HepG2 (cell line): ENCODE measurements around the gene SHC1. TPM values are rescaled to one million over a fixed set of nuclear protein-coding genes. Genes with fewer than 3 reads are reported as not detected.

Experiments used
- CBX5 ChIP-seq: sonication (generic); formaldehyde crosslinking; IDR thresholded peaks from 2 replicates; pipeline ENCODE4 v1.4.0; 2020; ENCODE audit warnings: missing genetic modification reagents, borderline replicate concordance
- DMAP1 ChIP-seq: IDR thresholded peaks from 2 replicates; pipeline ENCODE4 v1.6.1; 2016
- E2F5 ChIP-seq: sonication (generic); formaldehyde crosslinking; conservative IDR thresholded peaks from 2 replicates; pipeline ENCODE4 v1.4.0; 2020; ENCODE audit warnings: missing genetic modification reagents
- FOXO1 ChIP-seq: sonication (generic); formaldehyde crosslinking; IDR thresholded peaks from 2 replicates; pipeline ENCODE4 v1.4.0; 2020; ENCODE audit warnings: missing genetic modification reagents
- LBX2 ChIP-seq: sonication (generic); formaldehyde crosslinking; IDR thresholded peaks from 2 replicates; pipeline ENCODE4 v1.5.0; 2020; ENCODE audit warnings: missing genetic modification reagents, mild to moderate bottlenecking, borderline replicate concordance
- XRCC5 ChIP-seq: fragments of 200-400 bp; formaldehyde crosslinking; optimal IDR thresholded peaks from 2 replicates; pipeline ENCODE3; 2017; ENCODE audit warnings: mild to moderate bottlenecking, low read length
- ZC3H4 ChIP-seq: sonication (generic); formaldehyde crosslinking; IDR thresholded peaks from 2 replicates; pipeline ENCODE4 v1.4.0; 2020; ENCODE audit warnings: missing genetic modification reagents, borderline replicate concordance
- ZNF441 ChIP-seq: sonication (generic); formaldehyde crosslinking; IDR thresholded peaks from 2 replicates; pipeline ENCODE4 v1.7.0; 2021; ENCODE audit warnings: missing genetic modification reagents, borderline replicate concordance
- ZNF563 ChIP-seq: sonication (generic); formaldehyde crosslinking; IDR thresholded peaks from 2 replicates; pipeline ENCODE4 v1.8.0; 2022; ENCODE audit warnings: mild to moderate bottlenecking, moderate library complexity, missing genetic modification reagents
- ZNF737 ChIP-seq: sonication (generic); formaldehyde crosslinking; IDR thresholded peaks from 2 replicates; pipeline ENCODE4 v1.5.0; 2020; ENCODE audit warnings: missing genetic modification reagents, mild to moderate bottlenecking, borderline replicate concordance
- ZSCAN31 ChIP-seq: sonication (generic); formaldehyde crosslinking; IDR thresholded peaks from 2 replicates; pipeline ENCODE4 v1.5.0; 2020; ENCODE audit warnings: low read depth, mild to moderate bottlenecking, missing genetic modification reagents
- polyA plus RNA-seq, 8 experiments: library from polyadenylated mRNA; depleted of rRNA in 3 of 8; stranded (reverse) in 7 of 8; unstranded in 1 of 8; fragments of >200 nt; fragmentation: Illumina TruSeq in 4 of 8; extraction: Trizol in 4 of 8; gene quantifications; 2 replicates each; pipeline versions ENCODE4 v1.2.1 to v1.2.3, GENCODE V29; 2011 to 2016; ENCODE audit warnings: low read depth in 4 of 8, missing spikeins in 1 of 8, mixed read lengths in 1 of 8; ENCODE audit not compliant: insufficient read depth in 1 of 8
- total RNA-seq, 5 experiments: library from RNA; depleted of rRNA; stranded (reverse); fragments of >200 nt; fragmentation: Illumina TruSeq; extraction: Trizol; gene quantifications; 2 replicates each; pipeline ENCODE4 v1.2.3, GENCODE V29; 2016; ENCODE audit warnings: low read depth in 1 of 5
- TF ChIP-seq, protein P1 (sequence below): sonication (generic); formaldehyde crosslinking; IDR thresholded peaks from one replicate; pipeline ENCODE4 v1.5.1; 2020; ENCODE audit warnings: mild to moderate bottlenecking, missing genetic modification reagents; ENCODE audit errors: not compliant biosample characterization
- TF ChIP-seq, protein P2 (sequence below): IDR thresholded peaks from 2 replicates; pipeline ENCODE4 v1.4.0; 2020; ENCODE audit warnings: mild to moderate bottlenecking, missing genetic modification reagents
- TF ChIP-seq, protein P3 (sequence below): sonication (generic); formaldehyde crosslinking; IDR thresholded peaks from 2 replicates; pipeline ENCODE4 v1.8.1; 2023; ENCODE audit warnings: mild to moderate bottlenecking, missing genetic modification reagents

SHC1 gene
- total and polyA plus RNA-seq, 2 of the 13 experiments (the other 11 are each of a cell fraction or from before 2014, with no cell fraction given), result 52.0 to 137 TPM

DNA sequence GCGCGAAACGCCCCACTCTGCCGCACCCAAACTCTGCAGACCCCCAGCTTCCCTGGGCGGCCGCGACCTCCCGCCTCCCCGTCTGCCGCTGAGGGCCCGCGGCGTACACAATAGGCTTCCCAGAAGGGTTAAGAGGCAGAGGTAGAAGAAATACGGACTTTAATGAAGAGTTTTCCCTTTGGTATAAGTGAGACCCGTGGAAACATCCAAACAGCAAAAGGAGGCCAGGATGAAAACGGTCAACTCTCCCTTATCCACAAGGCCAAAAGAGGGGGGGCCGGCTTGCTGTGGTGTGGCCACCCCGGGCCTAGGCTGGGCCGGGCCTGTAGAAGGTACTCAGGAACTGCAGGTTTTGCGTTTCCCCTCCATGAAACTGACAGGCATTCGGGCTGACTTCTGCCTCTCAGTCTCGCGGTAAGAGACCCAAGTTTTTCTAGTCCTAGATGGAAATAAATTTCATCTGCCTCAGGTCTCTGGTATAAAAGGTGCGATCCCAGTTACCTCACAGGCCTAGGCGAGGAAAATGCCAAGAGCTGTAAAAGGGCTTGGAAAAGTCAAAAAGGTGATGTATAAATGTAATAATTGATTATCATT is 8.3 kb downstream of the SHC1 start (continued):
- TF ChIP-seq FOXO1 (CRISPR knock-in tag) (no peak), E2F5 (CRISPR knock-in tag) (no peak), ZC3H4 (CRISPR knock-in tag) (0 out of 2 replicates have a peak, but pooled peaks have one; percentile 29), XRCC5 (no peak), CBX5 (CRISPR knock-in tag) (no peak), ZSCAN31 (CRISPR knock-in tag) (no peak), DMAP1 (peak; percentile 1; the same call in 1 of the 2 replicates), ZNF441 (0 out of 2 replicates have a peak, but pooled peaks have one; percentile 0), ZNF737 (CRISPR knock-in tag) (no peak), ZNF563 (no peak), LBX2 (CRISPR knock-in tag) (no peak)
- TF ChIP-seq, protein P1, sequence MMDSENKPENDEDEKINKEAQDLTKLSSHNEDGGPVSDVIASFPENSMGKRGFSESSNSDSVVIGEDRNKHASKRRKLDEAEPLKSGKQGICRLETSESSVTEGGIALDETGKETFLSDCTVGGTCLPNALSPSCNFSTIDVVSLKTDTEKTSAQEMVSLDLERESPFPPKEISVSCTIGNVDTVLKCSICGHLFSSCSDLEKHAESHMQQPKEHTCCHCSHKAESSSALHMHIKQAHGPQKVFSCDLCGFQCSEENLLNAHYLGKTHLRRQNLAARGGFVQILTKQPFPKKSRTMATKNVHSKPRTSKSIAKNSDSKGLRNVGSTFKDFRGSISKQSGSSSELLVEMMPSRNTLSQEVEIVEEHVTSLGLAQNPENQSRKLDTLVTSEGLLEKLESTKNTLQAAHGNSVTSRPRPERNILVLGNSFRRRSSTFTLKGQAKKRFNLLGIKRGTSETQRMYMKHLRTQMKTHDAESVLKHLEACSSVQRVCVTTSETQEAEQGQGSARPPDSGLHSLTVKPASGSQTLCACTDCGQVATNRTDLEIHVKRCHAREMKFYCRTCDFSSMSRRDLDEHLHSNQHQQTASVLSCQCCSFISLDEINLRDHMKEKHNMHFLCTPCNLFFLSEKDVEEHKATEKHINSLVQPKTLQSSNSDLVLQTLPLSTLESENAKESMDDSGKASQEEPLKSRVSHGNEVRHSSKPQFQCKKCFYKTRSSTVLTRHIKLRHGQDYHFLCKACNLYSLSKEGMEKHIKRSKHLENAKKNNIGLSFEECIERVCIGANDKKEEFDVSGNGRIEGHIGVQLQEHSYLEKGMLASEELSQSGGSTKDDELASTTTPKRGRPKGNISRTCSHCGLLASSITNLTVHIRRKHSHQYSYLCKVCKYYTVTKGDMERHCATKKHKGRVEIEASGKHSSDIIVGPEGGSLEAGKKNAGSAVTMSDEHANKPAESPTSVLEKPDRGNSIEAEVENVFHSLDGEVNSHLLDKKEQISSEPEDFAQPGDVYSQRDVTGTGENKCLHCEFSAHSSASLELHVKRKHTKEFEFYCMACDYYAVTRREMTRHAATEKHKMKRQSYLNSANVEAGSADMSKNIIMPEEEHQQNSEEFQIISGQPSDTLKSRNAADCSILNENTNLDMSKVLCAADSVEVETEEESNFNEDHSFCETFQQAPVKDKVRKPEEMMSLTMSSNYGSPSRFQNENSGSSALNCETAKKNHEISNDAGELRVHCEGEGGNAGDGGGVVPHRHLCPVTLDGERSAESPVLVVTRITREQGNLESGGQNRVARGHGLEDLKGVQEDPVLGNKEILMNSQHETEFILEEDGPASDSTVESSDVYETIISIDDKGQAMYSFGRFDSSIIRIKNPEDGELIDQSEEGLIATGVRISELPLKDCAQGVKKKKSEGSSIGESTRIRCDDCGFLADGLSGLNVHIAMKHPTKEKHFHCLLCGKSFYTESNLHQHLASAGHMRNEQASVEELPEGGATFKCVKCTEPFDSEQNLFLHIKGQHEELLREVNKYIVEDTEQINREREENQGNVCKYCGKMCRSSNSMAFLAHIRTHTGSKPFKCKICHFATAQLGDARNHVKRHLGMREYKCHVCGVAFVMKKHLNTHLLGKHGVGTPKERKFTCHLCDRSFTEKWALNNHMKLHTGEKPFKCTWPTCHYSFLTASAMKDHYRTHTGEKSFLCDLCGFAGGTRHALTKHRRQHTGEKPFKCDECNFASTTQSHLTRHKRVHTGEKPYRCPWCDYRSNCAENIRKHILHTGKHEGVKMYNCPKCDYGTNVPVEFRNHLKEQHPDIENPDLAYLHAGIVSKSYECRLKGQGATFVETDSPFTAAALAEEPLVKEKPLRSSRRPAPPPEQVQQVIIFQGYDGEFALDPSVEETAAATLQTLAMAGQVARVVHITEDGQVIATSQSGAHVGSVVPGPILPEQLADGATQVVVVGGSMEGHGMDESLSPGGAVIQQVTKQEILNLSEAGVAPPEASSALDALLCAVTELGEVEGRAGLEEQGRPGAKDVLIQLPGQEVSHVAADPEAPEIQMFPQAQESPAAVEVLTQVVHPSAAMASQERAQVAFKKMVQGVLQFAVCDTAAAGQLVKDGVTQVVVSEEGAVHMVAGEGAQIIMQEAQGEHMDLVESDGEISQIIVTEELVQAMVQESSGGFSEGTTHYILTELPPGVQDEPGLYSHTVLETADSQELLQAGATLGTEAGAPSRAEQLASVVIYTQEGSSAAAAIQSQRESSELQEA (CRISPR knock-in tag), result peak; percentile 13
- TF ChIP-seq, protein P2, sequence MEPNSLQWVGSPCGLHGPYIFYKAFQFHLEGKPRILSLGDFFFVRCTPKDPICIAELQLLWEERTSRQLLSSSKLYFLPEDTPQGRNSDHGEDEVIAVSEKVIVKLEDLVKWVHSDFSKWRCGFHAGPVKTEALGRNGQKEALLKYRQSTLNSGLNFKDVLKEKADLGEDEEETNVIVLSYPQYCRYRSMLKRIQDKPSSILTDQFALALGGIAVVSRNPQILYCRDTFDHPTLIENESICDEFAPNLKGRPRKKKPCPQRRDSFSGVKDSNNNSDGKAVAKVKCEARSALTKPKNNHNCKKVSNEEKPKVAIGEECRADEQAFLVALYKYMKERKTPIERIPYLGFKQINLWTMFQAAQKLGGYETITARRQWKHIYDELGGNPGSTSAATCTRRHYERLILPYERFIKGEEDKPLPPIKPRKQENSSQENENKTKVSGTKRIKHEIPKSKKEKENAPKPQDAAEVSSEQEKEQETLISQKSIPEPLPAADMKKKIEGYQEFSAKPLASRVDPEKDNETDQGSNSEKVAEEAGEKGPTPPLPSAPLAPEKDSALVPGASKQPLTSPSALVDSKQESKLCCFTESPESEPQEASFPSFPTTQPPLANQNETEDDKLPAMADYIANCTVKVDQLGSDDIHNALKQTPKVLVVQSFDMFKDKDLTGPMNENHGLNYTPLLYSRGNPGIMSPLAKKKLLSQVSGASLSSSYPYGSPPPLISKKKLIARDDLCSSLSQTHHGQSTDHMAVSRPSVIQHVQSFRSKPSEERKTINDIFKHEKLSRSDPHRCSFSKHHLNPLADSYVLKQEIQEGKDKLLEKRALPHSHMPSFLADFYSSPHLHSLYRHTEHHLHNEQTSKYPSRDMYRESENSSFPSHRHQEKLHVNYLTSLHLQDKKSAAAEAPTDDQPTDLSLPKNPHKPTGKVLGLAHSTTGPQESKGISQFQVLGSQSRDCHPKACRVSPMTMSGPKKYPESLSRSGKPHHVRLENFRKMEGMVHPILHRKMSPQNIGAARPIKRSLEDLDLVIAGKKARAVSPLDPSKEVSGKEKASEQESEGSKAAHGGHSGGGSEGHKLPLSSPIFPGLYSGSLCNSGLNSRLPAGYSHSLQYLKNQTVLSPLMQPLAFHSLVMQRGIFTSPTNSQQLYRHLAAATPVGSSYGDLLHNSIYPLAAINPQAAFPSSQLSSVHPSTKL (CRISPR knock-in tag), result no peak
- TF ChIP-seq, protein P3, sequence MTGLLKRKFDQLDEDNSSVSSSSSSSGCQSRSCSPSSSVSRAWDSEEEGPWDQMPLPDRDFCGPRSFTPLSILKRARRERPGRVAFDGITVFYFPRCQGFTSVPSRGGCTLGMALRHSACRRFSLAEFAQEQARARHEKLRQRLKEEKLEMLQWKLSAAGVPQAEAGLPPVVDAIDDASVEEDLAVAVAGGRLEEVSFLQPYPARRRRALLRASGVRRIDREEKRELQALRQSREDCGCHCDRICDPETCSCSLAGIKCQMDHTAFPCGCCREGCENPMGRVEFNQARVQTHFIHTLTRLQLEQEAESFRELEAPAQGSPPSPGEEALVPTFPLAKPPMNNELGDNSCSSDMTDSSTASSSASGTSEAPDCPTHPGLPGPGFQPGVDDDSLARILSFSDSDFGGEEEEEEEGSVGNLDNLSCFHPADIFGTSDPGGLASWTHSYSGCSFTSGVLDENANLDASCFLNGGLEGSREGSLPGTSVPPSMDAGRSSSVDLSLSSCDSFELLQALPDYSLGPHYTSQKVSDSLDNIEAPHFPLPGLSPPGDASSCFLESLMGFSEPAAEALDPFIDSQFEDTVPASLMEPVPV, result 0 out of 2 replicates have a peak, but pooled peaks have one; percentile 5
